Memory B cell (primary cell): Measurements from ENCODE around the gene IL22.

Experiments used
- ATAC-seq: fragments of 150-1000 bp; cut with Tn5 transposase; 2 replicates; pipeline ENCODE4 v1.10.0; 2021; ENCODE audit warnings: low read depth, mild to moderate bottlenecking, moderate library complexity
- DNase-seq, 2 donors: peaks; one replicate each; pipeline ENCODE4 v3.0.0; 2022; ENCODE audit warnings: low spot score in 2 of 2
- H3K27ac Mint-ChIP-seq: one replicate; pipeline ENCODE4 v1.8.0; 2022; ENCODE audit warnings: mild to moderate bottlenecking, moderate library complexity, mixed read lengths
- H3K27me3 Mint-ChIP-seq: one replicate; pipeline ENCODE4 v1.8.0; 2022; ENCODE audit warnings: mixed read lengths
- H3K36me3 Mint-ChIP-seq: one replicate; pipeline ENCODE4 v1.8.0; 2022; ENCODE audit warnings: mild to moderate bottlenecking, mixed read lengths
- H3K4me1 Mint-ChIP-seq: one replicate; pipeline ENCODE4 v1.8.0; 2022; ENCODE audit warnings: mixed read lengths
- H3K4me3 Mint-ChIP-seq: one replicate; pipeline ENCODE4 v1.8.0; 2022; ENCODE audit warnings: mild to moderate bottlenecking, moderate library complexity, mixed read lengths
- H3K9me3 Mint-ChIP-seq: one replicate; pipeline ENCODE4 v1.8.0; 2022; ENCODE audit warnings: mixed read lengths

The IL22 gene

DNA sequence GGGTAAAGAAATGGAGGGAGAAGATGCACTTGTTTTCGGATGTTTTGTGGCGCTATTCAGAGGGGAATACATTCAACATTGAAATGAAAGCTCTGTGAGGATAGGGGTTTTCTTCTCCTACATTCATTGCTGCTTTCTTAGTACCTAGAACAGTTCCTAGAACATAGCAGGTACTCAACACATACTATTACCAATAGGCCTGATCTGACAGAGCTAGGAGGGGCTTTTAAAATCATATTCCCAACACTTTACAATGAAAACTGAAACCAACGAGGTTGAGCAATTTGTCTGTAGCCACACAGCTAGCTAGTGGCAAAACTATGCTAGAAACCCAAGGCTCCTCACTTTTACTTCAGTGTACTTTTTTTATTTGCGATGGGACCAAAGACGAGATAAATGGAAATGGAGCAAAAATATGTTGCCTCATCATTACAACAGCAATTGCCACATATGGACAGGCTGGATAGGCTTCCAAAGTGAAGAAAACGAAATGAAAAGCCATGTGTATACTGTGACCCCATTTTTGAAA is 23.1 kb upstream of the IL22 start:
- Mint-ChIP-seq H3K4me3 (no peak overlapping the region), H3K9me3 (no peaks in the 10 kb centered on the region), H3K4me1 (no peaks in the 10 kb centered on the region), H3K36me3 (no peaks in the 10 kb centered on the region), H3K27ac (no peak overlapping the region), H3K27me3 (peaks cover 1% of the 10 kb centered on the region)
- DNase-seq (no peak), ATAC-seq (no peak)

DNA sequence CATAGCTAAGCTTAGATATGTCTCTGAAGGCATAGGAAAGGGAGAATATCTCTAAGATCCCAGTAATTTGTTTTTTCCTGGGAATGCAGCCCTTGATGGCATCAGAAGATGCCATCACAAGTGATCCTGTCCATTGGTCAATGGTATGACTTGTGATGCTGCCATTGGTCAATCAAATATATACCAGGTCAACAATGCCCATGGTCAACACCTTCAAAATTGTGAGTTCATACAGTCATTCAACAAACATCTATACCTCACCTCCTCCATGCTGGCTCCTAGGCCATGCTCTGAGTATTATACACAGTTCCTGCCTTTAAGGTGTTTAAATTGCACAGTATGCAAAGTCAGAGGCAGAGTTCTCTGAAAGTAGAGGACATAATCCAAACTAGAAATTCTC is 19.3 kb upstream of the IL22 start:
- no peak overlapping the region for H3K27ac Mint-ChIP-seq
- no peak overlapping the region for H3K4me3 Mint-ChIP-seq
- H3K4me1 Mint-ChIP-seq = no peaks in the 10 kb centered on the region
- H3K27me3 Mint-ChIP-seq = peaks cover 1% of the 10 kb centered on the region
- H3K9me3 Mint-ChIP-seq = no peaks in the 10 kb centered on the region
- no peak for ATAC-seq
- DNase-seq = no peak
- H3K36me3 Mint-ChIP-seq = no peaks in the 10 kb centered on the region

DNA sequence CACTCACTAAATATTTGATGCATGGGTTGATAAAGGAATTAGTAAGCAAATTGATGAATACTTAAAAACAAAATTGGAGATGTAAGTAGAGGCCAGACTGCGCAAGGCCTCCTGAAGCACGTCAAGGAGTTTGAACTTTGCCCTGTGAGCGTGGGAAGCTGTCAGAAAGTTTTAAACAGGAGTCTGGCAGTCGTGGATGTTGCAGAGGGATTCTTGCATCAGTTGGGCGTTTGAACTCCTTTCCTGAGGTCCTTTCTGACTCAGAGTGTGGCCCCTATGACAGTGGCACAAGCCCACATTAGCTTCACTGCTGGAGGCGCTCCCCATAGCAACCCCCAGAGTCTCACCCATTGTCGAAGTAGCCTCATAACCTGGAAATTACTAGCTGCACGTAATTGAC is 17.9 kb upstream of the IL22 start:
- Mint-ChIP-seq H3K9me3 (no peaks in the 10 kb centered on the region), H3K4me1 (no peaks in the 10 kb centered on the region), H3K27ac (no peak overlapping the region), H3K27me3 (peaks cover 1% of the 10 kb centered on the region), H3K4me3 (no peak overlapping the region), H3K36me3 (no peaks in the 10 kb centered on the region)
- DNase-seq = no peak
- ATAC-seq = no peak

DNA sequence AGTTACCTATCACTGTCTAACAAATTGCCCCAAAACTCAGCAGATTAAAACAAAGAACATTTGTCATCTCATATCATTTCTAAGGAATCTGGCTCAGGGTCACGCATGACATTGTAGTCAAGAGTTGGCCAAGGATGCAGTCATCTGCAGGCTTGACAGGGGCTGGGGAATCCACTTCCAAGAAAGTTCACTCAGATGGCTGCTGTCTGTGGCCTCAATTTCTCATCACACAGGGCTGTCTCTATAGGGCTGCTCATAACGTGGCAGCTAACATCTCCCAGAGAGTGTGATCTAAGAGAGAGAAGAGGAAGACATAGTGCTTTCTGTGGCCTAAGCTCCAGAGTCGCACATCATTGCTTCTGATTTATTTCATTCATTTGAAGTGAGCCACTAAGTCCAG is 17.0 kb upstream of the IL22 start:
- no peak overlapping the region for H3K27ac Mint-ChIP-seq
- no peak for ATAC-seq

DNA sequence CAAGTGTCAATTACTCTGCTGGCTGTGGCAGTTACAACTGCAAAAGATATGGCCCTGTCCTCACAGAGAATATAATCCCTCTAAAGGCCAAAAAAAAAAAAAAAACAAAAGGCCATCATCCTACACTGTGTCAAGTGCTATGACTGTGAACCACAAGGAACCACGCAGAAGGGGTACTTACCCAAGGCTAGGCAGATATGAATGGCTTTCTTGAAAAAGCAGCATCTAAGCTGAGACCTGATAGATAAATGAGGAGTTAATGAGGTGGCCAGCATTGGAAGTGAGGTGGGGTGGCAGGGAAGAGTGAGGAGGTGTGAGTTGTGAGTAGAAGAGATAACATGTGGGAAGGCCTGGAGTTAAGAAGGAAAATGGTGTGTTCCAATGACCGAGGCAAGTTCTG is 16.4 kb upstream of the IL22 start:
- Mint-ChIP-seq H3K4me1 (no peaks in the 10 kb centered on the region), H3K27ac (no peak overlapping the region), H3K9me3 (no peaks in the 10 kb centered on the region), H3K27me3 (peaks cover 2% of the 10 kb centered on the region), H3K4me3 (no peak overlapping the region), H3K36me3 (no peaks in the 10 kb centered on the region)
- DNase-seq (no peak), ATAC-seq (no peak)

More for the DNA sequence above, 17.0 kb upstream of the IL22 start:
- no peaks in the 10 kb centered on the region for H3K4me1 Mint-ChIP-seq
- no peaks in the 10 kb centered on the region for H3K36me3 Mint-ChIP-seq
- no peaks in the 10 kb centered on the region for H3K9me3 Mint-ChIP-seq
- no peak overlapping the region for H3K4me3 Mint-ChIP-seq
- no peak for DNase-seq
- H3K27me3 Mint-ChIP-seq = peaks cover 3% of the 10 kb centered on the region

- ATAC-seq (no peak), DNase-seq (no peak)
- Mint-ChIP-seq H3K27ac (no peak overlapping the region), H3K9me3 (no peaks in the 10 kb centered on the region), H3K36me3 (no peaks in the 10 kb centered on the region), H3K4me3 (no peak overlapping the region), H3K27me3 (peaks cover 2% of the 10 kb centered on the region), H3K4me1 (no peaks in the 10 kb centered on the region)
Measured at GRCh38 chr12:68268967-68269366, 15.6 kb upstream of the IL22 start.

DNA sequence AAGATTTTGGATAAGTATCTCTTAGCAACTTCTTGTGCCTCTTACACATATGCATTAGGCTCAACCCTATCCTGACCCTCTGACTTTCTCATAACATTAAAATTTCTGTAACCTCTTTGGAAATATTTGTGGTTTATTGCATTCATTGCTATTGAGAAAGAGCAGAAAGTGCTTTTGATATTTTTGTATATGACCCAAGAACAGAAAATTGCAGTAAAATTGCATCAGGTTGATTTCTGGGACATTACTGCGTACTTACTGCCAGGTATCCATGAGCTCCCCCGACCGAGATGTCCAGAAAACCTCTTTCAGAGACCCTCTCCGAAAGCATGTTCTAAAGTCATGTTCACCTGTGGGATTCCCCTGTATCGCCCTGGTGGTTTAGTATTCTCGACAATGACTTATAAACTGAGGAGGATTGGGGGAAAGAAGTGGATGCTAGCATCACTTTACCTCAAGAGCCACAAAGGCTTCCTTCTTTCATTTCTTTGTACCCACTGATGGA is 14.5 kb upstream of the IL22 start:
- ATAC-seq (no peak), DNase-seq (no peak)
- Mint-ChIP-seq H3K27me3 (peaks cover 5% of the 10 kb centered on the region), H3K36me3 (no peaks in the 10 kb centered on the region), H3K9me3 (no peaks in the 10 kb centered on the region), H3K4me1 (no peaks in the 10 kb centered on the region), H3K4me3 (no peak overlapping the region), H3K27ac (no peak overlapping the region)

- no peak overlapping the region for H3K27ac Mint-ChIP-seq
- no peaks in the 10 kb centered on the region for H3K4me1 Mint-ChIP-seq
- ATAC-seq = no peak
- no peaks in the 10 kb centered on the region for H3K9me3 Mint-ChIP-seq
- H3K4me3 Mint-ChIP-seq = no peak overlapping the region
- no peak for DNase-seq
- H3K36me3 Mint-ChIP-seq = no peaks in the 10 kb centered on the region
- H3K27me3 Mint-ChIP-seq = peaks cover 5% of the 10 kb centered on the region
Measured at GRCh38 chr12:68264857-68265256, 11.5 kb upstream of the IL22 start.

GRCh38 chr12:68264158-68264855 is 10.9 kb upstream of the IL22 start:
- Mint-ChIP-seq H3K27ac (no peak overlapping the region), H3K4me1 (peaks cover 2% of the 10 kb centered on the region), H3K4me3 (no peak overlapping the region), H3K27me3 (peaks cover 5% of the 10 kb centered on the region), H3K36me3 (no peaks in the 10 kb centered on the region), H3K9me3 (no peaks in the 10 kb centered on the region)
- ATAC-seq = no peak
- DNase-seq = no peak

DNA sequence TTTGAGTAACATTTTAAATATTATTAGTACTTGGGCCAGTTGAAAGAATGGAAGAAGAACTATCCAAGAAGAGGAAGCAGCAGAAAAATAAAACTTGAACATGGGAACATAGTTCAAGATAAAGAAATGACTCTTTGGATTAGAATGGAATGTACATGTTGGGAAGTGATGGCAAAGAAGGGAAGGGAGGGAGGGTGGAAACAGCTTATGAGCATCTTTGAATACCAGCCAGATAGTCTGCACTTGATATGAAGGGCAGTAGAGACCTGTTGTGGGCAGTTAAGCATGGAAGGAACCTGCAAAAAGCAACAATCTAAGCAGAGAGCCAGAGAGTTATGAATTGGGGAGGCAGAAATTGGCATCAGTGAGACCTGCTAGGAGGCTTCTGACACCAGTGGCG is 10.0 kb upstream of the IL22 start:
- Mint-ChIP-seq H3K4me1 (peaks cover 2% of the 10 kb centered on the region), H3K27ac (no peak overlapping the region), H3K9me3 (no peaks in the 10 kb centered on the region), H3K4me3 (no peak overlapping the region), H3K36me3 (no peaks in the 10 kb centered on the region), H3K27me3 (peaks cover 5% of the 10 kb centered on the region)
- ATAC-seq = no peak
- no peak for DNase-seq

DNA sequence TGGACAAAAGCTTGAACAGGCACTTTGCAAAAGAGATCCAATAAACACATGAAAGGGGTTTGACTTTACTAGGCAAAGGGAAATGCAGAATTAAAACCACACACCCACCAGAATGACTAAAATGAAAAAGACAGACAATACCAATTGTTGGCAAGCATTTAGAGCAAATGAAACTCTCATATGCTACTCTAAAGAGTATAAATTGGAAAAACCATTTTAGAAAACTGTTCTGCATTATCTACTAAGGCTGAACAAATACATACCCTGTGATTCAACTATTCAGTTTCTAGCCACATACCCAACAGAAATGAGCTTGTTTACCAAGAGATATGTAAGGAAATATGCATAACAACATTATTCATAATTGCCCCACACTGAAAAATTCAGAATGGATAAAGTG is 8.5 kb upstream of the IL22 start:
- no peak for ATAC-seq

GRCh38 chr12:68260153-68260552 is 6.7 kb upstream of the IL22 start:
- DNase-seq (no peak), ATAC-seq (no peak)
- H3K36me3 Mint-ChIP-seq = no peaks in the 10 kb centered on the region
- H3K4me3 Mint-ChIP-seq = no peak overlapping the region
- peaks cover 2% of the 10 kb centered on the region for H3K4me1 Mint-ChIP-seq
- no peaks in the 10 kb centered on the region for H3K9me3 Mint-ChIP-seq
- H3K27ac Mint-ChIP-seq = no peak overlapping the region
- peaks cover 6% of the 10 kb centered on the region for H3K27me3 Mint-ChIP-seq

More for the DNA sequence above, 8.5 kb upstream of the IL22 start:
- DNase-seq = no peak
- H3K27ac Mint-ChIP-seq = no peak overlapping the region
- no peaks in the 10 kb centered on the region for H3K9me3 Mint-ChIP-seq
- peaks cover 7% of the 10 kb centered on the region for H3K27me3 Mint-ChIP-seq
- H3K36me3 Mint-ChIP-seq = no peaks in the 10 kb centered on the region
- H3K4me3 Mint-ChIP-seq = no peak overlapping the region
- peaks cover 2% of the 10 kb centered on the region for H3K4me1 Mint-ChIP-seq

GRCh38 chr12:68259318-68259940 is 6.0 kb upstream of the IL22 start:
- Mint-ChIP-seq H3K36me3 (no peaks in the 10 kb centered on the region), H3K9me3 (no peaks in the 10 kb centered on the region), H3K4me3 (no peak overlapping the region), H3K4me1 (peaks cover 2% of the 10 kb centered on the region), H3K27me3 (peaks cover 8% of the 10 kb centered on the region), H3K27ac (no peak overlapping the region)
- ATAC-seq (no peak), DNase-seq (no peak)

GRCh38 chr12:68252077-68252476 is 1.3 kb downstream of the IL22 start:
- Mint-ChIP-seq H3K9me3 (no peaks in the 10 kb centered on the region), H3K27ac (no peak overlapping the region), H3K4me3 (no peak overlapping the region), H3K27me3 (peaks cover 13% of the 10 kb centered on the region), H3K36me3 (peaks cover 3% of the 10 kb centered on the region), H3K4me1 (no peaks in the 10 kb centered on the region)
- ATAC-seq (no peak), DNase-seq (no peak)

GRCh38 chr12:68250454-68250853 is 3.0 kb downstream of the IL22 start:
- Mint-ChIP-seq H3K27me3 (peaks cover 13% of the 10 kb centered on the region), H3K4me3 (no peak overlapping the region), H3K27ac (no peak overlapping the region), H3K4me1 (no peaks in the 10 kb centered on the region), H3K9me3 (no peaks in the 10 kb centered on the region), H3K36me3 (peaks cover 3% of the 10 kb centered on the region)
- ATAC-seq (no peak), DNase-seq (no peak)
